ENCODE measurements around the gene LRFN2. TPM values are rescaled to one million over a fixed set of nuclear protein-coding genes. Genes with fewer than 3 reads are reported as not detected.

LRFN2 gene
- total RNA-seq, 1 experiment from 2014 or later: not detected

DNA sequence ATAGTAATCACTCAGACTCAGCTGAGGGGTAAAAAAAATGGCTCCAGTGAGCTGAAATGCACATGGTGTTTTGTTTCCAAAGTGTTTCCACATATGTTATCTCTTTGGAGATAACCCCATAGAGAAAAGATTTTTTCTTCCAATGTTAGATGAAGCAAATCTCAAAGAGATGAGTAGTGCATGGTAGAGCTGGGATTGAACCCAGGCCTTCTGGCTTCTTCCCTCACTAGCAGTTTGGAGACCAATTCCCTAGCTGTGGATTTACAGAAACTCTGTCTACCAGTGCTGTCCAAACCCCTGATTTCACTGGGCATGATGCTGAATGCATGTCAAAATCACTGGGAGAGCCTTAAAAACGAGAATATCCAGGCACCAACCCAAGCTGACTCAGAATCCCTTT, 165.1 kb downstream of the LRFN2 start:
- no peaks in the 10 kb centered on the region for H3K9me3 ChIP-seq
- Mint-ChIP-seq H3K36me3 (ENCODE audit: insufficient read depth, unreplicated experiment) (no peaks in the 10 kb centered on the region), H3K27ac (ENCODE audit: unreplicated experiment) (no peak overlapping the region), H3K4me3 (ENCODE audit: unreplicated experiment) (no peak overlapping the region), H3K4me1 (ENCODE audit: low read depth, unreplicated experiment) (no peaks in the 10 kb centered on the region), H3K27me3 (ENCODE audit: insufficient read depth, unreplicated experiment) (peaks cover 25% of the 10 kb centered on the region), H3K9me3 (ENCODE audit: unreplicated experiment) (no peaks in the 10 kb centered on the region)
- POLR2A ChIA-PET: no interaction called here
- CTCF ChIA-PET: no interaction called here
- H3K4me1 ChIP-seq: no peaks in the 10 kb centered on the region
- H3K36me3 ChIP-seq (ENCODE audit: control insufficient read depth, insufficient read depth, low read length): no peaks in the 10 kb centered on the region
- TF ChIP-seq, protein P1, sequence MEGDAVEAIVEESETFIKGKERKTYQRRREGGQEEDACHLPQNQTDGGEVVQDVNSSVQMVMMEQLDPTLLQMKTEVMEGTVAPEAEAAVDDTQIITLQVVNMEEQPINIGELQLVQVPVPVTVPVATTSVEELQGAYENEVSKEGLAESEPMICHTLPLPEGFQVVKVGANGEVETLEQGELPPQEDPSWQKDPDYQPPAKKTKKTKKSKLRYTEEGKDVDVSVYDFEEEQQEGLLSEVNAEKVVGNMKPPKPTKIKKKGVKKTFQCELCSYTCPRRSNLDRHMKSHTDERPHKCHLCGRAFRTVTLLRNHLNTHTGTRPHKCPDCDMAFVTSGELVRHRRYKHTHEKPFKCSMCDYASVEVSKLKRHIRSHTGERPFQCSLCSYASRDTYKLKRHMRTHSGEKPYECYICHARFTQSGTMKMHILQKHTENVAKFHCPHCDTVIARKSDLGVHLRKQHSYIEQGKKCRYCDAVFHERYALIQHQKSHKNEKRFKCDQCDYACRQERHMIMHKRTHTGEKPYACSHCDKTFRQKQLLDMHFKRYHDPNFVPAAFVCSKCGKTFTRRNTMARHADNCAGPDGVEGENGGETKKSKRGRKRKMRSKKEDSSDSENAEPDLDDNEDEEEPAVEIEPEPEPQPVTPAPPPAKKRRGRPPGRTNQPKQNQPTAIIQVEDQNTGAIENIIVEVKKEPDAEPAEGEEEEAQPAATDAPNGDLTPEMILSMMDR (IDR thresholded peaks at IDR 0.05; ENCODE audit: insufficient read depth in 1 of 2, low read depth in 1 of 2, low read length in 1 of 2, severe bottlenecking in 1 of 2, unreplicated experiment in 1 of 2): no peak
- no peak overlapping the region for H3K4me3 ChIP-seq (ENCODE audit: low read depth, low read length)
- H3K27me3 ChIP-seq (replicated peaks; ENCODE audit: control insufficient read depth, insufficient read depth, low read length): no peaks in the 10 kb centered on the region; the same call in 1 of the 2 replicates
- intact Hi-C loops (cut with micrococcal nuclease; ENCODE audit: unreplicated experiment): no loop called here
- no peak for DNase-seq
- no TSS peak for BruUV-seq (replicated peaks)

- intact Hi-C loops (cut with micrococcal nuclease; ENCODE audit: unreplicated experiment): no loop called here
- ChIA-PET POLR2A (no interaction called here), CTCF (interaction anchor here (0.6 kb wide), 1 partner anchor 1445 kb away, joined by 4 read pairs; no protein-coding TSS in a partner anchor)
- Mint-ChIP-seq H3K4me3 (ENCODE audit: unreplicated experiment) (no peak overlapping the region), H3K9me3 (ENCODE audit: unreplicated experiment) (no peaks in the 10 kb centered on the region), H3K27me3 (ENCODE audit: insufficient read depth, unreplicated experiment) (peaks cover 27% of the 10 kb centered on the region), H3K4me1 (ENCODE audit: low read depth, unreplicated experiment) (no peaks in the 10 kb centered on the region), H3K36me3 (ENCODE audit: insufficient read depth, unreplicated experiment) (no peaks in the 10 kb centered on the region), H3K27ac (ENCODE audit: unreplicated experiment) (no peak overlapping the region)
- Histone ChIP-seq H3K4me1 (no peaks in the 10 kb centered on the region), H3K27me3 (replicated peaks; ENCODE audit: control insufficient read depth, insufficient read depth, low read length) (no peaks in the 10 kb centered on the region; the same call in 1 of the 2 replicates), H3K4me3 (ENCODE audit: low read depth, low read length) (no peak overlapping the region), H3K9me3 (no peaks in the 10 kb centered on the region), H3K36me3 (ENCODE audit: control insufficient read depth, insufficient read depth, low read length) (no peaks in the 10 kb centered on the region)
- BruUV-seq (replicated peaks): no TSS peak
- DNase-seq: no peak
- TF ChIP-seq, protein P1 (IDR thresholded peaks at IDR 0.05; ENCODE audit: insufficient read depth in 1 of 2, low read depth in 1 of 2, low read length in 1 of 2, severe bottlenecking in 1 of 2, unreplicated experiment in 1 of 2): no peak
Observed at GRCh38 chr6:40419946-40420728, 167.0 kb downstream of the LRFN2 start.

GRCh38 chr6:40419377-40419776, 167.8 kb downstream of the LRFN2 start:
- H3K27ac Mint-ChIP-seq (ENCODE audit: unreplicated experiment): no peak overlapping the region
- TF ChIP-seq, protein P1 (IDR thresholded peaks at IDR 0.05; ENCODE audit: insufficient read depth in 1 of 2, low read depth in 1 of 2, low read length in 1 of 2, severe bottlenecking in 1 of 2, unreplicated experiment in 1 of 2): no peak
- H3K9me3 Mint-ChIP-seq (ENCODE audit: unreplicated experiment): no peaks in the 10 kb centered on the region
- no peaks in the 10 kb centered on the region for H3K4me1 Mint-ChIP-seq (ENCODE audit: low read depth, unreplicated experiment)
- H3K4me1 ChIP-seq: no peaks in the 10 kb centered on the region
- no peak overlapping the region for H3K4me3 ChIP-seq (ENCODE audit: low read depth, low read length)
- intact Hi-C loops (cut with micrococcal nuclease; ENCODE audit: unreplicated experiment): no loop called here
- H3K4me3 Mint-ChIP-seq (ENCODE audit: unreplicated experiment): no peak overlapping the region
- no TSS peak for BruUV-seq (replicated peaks)
- no peaks in the 10 kb centered on the region for H3K36me3 Mint-ChIP-seq (ENCODE audit: insufficient read depth, unreplicated experiment)
- ChIA-PET CTCF (interaction anchor here (0.6 kb wide), 1 partner anchor 1446 kb away, joined by 4 read pairs; no protein-coding TSS in a partner anchor), POLR2A (no interaction called here)
- DNase-seq: no peak
- no peaks in the 10 kb centered on the region for H3K9me3 ChIP-seq
- H3K27me3 ChIP-seq (replicated peaks; ENCODE audit: control insufficient read depth, insufficient read depth, low read length): no peaks in the 10 kb centered on the region; the same call in 1 of the 2 replicates
- peaks cover 23% of the 10 kb centered on the region for H3K27me3 Mint-ChIP-seq (ENCODE audit: insufficient read depth, unreplicated experiment)
- H3K36me3 ChIP-seq (ENCODE audit: control insufficient read depth, insufficient read depth, low read length): no peaks in the 10 kb centered on the region

All from Caco-2 (cell line).